SK-N-SH treated with all-trans-retinoic acid at 6 μM for 48 hours (cell line): Measurements from ENCODE around the gene TMED7.
A peak's percentile ranks its signal among the peaks of the same experiment; 100 is the strongest.

Experiments
- ATAC-seq: fragments of 200-7000 bp; cut with Tn5 transposase; 3 replicates; pipeline ENCODE4 v1.9.1; 2020; ENCODE audit warnings: mild to moderate bottlenecking, moderate library complexity
- ARNTL ChIP-seq: fragments of 450-650 bp; formaldehyde crosslinking; IDR thresholded peaks from 2 replicates; pipeline ENCODE4 v1.5.0; 2020; ENCODE audit warnings: low read depth, mild to moderate bottlenecking, moderate library complexity, borderline replicate concordance
- BACH2 ChIP-seq: fragments of 250-450 bp; sonication (Bioruptor Pico); IDR thresholded peaks from 2 replicates; pipeline ENCODE4 v1.9.0; 2021; ENCODE audit warnings: mild to moderate bottlenecking, borderline replicate concordance
- CSDC2 ChIP-seq: fragments of 250-450 bp; sonication (Bioruptor Pico); IDR thresholded peaks from 2 replicates; pipeline ENCODE4 v1.5.0; 2020; ENCODE audit warnings: mild to moderate bottlenecking, moderate library complexity
- CSRNP3 ChIP-seq: fragments of 250-450 bp; sonication (Bioruptor Pico); IDR thresholded peaks from 2 replicates; pipeline ENCODE4 v1.5.1; 2021; ENCODE audit warnings: mild to moderate bottlenecking, moderate library complexity
- GLIS3 ChIP-seq: fragments of 250-450 bp; sonication (Bioruptor Pico); IDR thresholded peaks from 2 replicates; pipeline ENCODE4 v1.5.0; 2020; ENCODE audit warnings: mild to moderate bottlenecking, moderate library complexity
- ISL1 ChIP-seq: fragments of 250-450 bp; sonication (Bioruptor Pico); IDR thresholded peaks from 2 replicates; pipeline ENCODE4 v2.1.2; 2022; ENCODE audit warnings: mild to moderate bottlenecking, moderate library complexity
- OSR1 ChIP-seq: fragments of 250-450 bp; sonication (Bioruptor Pico); IDR thresholded peaks from 2 replicates; pipeline ENCODE4 v1.8.0; 2022; ENCODE audit warnings: moderate library complexity, mild to moderate bottlenecking, inconsistent platforms
- POU6F1 ChIP-seq: fragments of 250-450 bp; sonication (Bioruptor Pico); IDR thresholded peaks from 2 replicates; pipeline ENCODE4 v1.8.0; 2021; ENCODE audit warnings: low read depth, mild to moderate bottlenecking, moderate library complexity, borderline replicate concordance
- PPARA ChIP-seq: fragments of 250-450 bp; sonication (Bioruptor Pico); IDR thresholded peaks from 2 replicates; pipeline ENCODE4 v1.5.0; 2020; ENCODE audit warnings: mild to moderate bottlenecking, borderline replicate concordance
- RARB ChIP-seq: fragments of 250-450 bp; sonication (Bioruptor Pico); IDR thresholded peaks from 2 replicates; pipeline ENCODE4 v1.8.0; 2021; ENCODE audit warnings: mild to moderate bottlenecking, moderate library complexity
- SNAI2 ChIP-seq: fragments of 250-450 bp; sonication (Bioruptor Pico); IDR thresholded peaks from 2 replicates; pipeline ENCODE4 v1.5.0; 2020; ENCODE audit warnings: mild to moderate bottlenecking, moderate library complexity
- TCF4 ChIP-seq: fragments of 250-450 bp; sonication (Bioruptor Pico); IDR thresholded peaks from 2 replicates; pipeline ENCODE4 v1.8.0; 2021; ENCODE audit warnings: mild to moderate bottlenecking, moderate library complexity, borderline replicate concordance
- ZFP3 ChIP-seq: fragments of 250-450 bp; sonication (Bioruptor Pico); IDR thresholded peaks from 2 replicates; pipeline ENCODE4 v1.5.0; 2020; ENCODE audit warnings: mild to moderate bottlenecking, moderate library complexity
- ZFP30 ChIP-seq: fragments of 450-650 bp; formaldehyde crosslinking; IDR thresholded peaks from 2 replicates; pipeline ENCODE4 v1.5.0; 2022; ENCODE audit warnings: mild to moderate bottlenecking, moderate library complexity
- ZNF565 ChIP-seq: fragments of 450-650 bp; formaldehyde crosslinking; conservative IDR thresholded peaks from 2 replicates; pipeline ENCODE4 v1.5.0; 2020; ENCODE audit warnings: low read depth, mild to moderate bottlenecking, moderate library complexity
- ZNF70 ChIP-seq: fragments of 450-650 bp; formaldehyde crosslinking; IDR thresholded peaks from 2 replicates; pipeline ENCODE4 v1.5.0; 2020; ENCODE audit warnings: mild to moderate bottlenecking, moderate library complexity
- ZNF8 ChIP-seq: fragments of 450-650 bp; formaldehyde crosslinking; IDR thresholded peaks from 2 replicates; pipeline ENCODE4 v1.5.0; 2020; ENCODE audit warnings: mild to moderate bottlenecking, moderate library complexity
- TF ChIP-seq, protein P1 (sequence below): fragments of 250-450 bp; sonication (Bioruptor Pico); IDR thresholded peaks from 2 replicates; pipeline ENCODE4 v1.8.0; 2020; ENCODE audit warnings: mild to moderate bottlenecking, moderate library complexity, borderline replicate concordance
- TF ChIP-seq, protein P2 (sequence below): fragments of 250-450 bp; sonication (Bioruptor Pico); IDR thresholded peaks from 2 replicates; pipeline ENCODE4 v1.5.0; 2020; ENCODE audit warnings: mild to moderate bottlenecking, moderate library complexity

The TMED7 gene

DNA sequence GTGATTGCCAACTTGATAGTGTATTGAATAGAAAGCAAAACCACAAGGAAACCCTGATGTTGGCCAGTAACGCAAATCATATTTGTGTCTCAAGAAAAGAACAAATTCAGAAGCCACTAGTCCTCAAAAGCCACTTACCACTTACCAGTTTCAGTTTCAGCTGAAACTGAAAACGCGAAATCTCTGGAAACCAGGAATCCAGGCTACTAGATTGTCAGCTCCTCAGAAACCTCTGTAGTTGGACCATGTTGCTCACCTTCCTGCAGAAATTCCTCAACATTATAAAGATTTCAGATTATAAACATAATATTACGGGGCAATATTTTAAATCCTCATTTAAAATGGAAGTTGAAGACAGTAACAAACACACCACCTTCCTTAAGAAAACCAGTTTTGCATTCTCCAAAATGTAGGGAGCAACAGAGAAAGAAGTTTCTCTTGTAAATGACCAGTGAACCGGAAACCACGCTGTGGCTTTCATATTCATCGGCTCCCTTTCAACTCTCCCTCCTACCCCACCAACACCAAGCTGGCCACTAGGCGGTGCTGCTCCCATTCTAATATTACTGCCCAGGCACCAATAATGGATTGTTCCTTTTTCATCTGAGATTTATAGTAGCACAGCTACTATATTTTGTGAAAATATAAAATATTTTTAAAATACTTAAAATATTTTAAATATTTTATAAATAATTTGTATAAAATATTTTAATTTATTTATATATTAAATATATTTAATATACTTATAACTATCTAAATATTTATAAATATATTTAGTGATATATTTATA is 8.7 kb upstream of the TMED7 start:
- TF ChIP-seq CSDC2 (CRISPR knock-in tag) (no peak), ARNTL (CRISPR knock-in tag) (no peak), ZNF8 (CRISPR knock-in tag) (no peak), RARB (no peak)
- ATAC-seq, result peak; percentile 100

- no peak for ATAC-seq
These were observed 4.1 kb upstream of the TMED7 start for GRCh38 chr5:115629903-115630302.

GRCh38 chr5:115627295-115627865 is 1.5 kb upstream of the TMED7 start:
- no peak for ATAC-seq
- TF ChIP-seq CSDC2 (CRISPR knock-in tag) (no peak), ZFP3 (CRISPR knock-in tag) (no peak)
- TF ChIP-seq, all 23 proteins: peak for 0

More at GRCh38 chr5:115629903-115630302, 4.1 kb upstream of the TMED7 start:
- TF ChIP-seq PPARA (CRISPR knock-in tag) (no peak), ARNTL (CRISPR knock-in tag) (no peak), ZNF70 (CRISPR knock-in tag) (no peak), OSR1 (CRISPR knock-in tag) (no peak), ZNF8 (CRISPR knock-in tag) (no peak), RARB (no peak)

DNA sequence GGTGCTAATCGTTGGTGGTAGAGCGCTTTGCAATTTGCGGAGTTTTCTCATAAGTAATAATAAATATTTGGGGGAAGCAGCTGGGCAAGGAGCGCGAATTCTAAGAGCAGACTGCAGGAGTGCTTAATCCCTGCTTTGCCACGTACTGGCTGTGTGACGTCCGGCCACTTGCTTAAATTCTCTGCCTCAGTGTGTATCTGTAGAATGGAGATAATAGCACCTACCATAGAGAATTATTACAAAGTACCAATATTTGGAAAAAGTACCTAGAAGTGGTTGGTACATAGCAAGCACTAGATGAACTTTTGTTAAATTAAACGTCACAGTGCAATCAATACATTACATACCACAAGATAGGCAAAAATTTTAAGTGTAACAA is 598 bp upstream of the TMED7 start:
- ATAC-seq, result peak; percentile 45
- TF ChIP-seq ISL1 (CRISPR knock-in tag) (no peak), ZFP3 (CRISPR knock-in tag) (0 out of 2 replicates have a peak, but pooled peaks have one; percentile 19)

DNA sequence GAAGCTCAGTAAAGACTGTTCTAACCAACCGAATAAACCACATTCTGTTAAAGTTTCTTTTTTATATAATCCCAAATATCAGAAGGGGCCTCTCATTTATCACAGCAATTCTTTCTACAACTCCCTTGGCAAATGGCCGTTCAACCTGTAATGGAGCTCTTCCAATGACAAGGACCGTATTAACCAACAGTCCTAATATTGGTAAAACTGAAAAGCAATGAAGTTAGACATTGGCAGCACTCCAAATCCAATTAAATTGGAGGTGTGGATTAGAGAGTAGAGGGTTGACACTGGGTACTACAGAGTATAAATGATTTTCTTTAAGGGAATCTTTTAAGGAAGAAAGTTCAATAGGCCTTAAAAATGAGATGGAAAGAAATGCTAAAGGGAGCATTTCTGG is 842 bp downstream of the TMED7 start:
- ATAC-seq, result no peak
- TF ChIP-seq ISL1 (CRISPR knock-in tag), result no peak
- no peak for TF ChIP-seq OSR1 (CRISPR knock-in tag)
- no peak for TF ChIP-seq GLIS3
- no peak for TF ChIP-seq TCF4
- no peak for TF ChIP-seq ZNF70 (CRISPR knock-in tag)
- no peak for TF ChIP-seq BACH2 (CRISPR knock-in tag)
- no peak for TF ChIP-seq SNAI2 (CRISPR knock-in tag)
- no peak for TF ChIP-seq ZFP30 (CRISPR knock-in tag)
- TF ChIP-seq, protein P1, sequence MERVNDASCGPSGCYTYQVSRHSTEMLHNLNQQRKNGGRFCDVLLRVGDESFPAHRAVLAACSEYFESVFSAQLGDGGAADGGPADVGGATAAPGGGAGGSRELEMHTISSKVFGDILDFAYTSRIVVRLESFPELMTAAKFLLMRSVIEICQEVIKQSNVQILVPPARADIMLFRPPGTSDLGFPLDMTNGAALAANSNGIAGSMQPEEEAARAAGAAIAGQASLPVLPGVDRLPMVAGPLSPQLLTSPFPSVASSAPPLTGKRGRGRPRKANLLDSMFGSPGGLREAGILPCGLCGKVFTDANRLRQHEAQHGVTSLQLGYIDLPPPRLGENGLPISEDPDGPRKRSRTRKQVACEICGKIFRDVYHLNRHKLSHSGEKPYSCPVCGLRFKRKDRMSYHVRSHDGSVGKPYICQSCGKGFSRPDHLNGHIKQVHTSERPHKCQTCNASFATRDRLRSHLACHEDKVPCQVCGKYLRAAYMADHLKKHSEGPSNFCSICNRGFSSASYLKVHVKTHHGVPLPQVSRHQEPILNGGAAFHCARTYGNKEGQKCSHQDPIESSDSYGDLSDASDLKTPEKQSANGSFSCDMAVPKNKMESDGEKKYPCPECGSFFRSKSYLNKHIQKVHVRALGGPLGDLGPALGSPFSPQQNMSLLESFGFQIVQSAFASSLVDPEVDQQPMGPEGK (CRISPR knock-in tag), result no peak
- no peak for TF ChIP-seq POU6F1 (CRISPR knock-in tag)
- TF ChIP-seq, protein P2, sequence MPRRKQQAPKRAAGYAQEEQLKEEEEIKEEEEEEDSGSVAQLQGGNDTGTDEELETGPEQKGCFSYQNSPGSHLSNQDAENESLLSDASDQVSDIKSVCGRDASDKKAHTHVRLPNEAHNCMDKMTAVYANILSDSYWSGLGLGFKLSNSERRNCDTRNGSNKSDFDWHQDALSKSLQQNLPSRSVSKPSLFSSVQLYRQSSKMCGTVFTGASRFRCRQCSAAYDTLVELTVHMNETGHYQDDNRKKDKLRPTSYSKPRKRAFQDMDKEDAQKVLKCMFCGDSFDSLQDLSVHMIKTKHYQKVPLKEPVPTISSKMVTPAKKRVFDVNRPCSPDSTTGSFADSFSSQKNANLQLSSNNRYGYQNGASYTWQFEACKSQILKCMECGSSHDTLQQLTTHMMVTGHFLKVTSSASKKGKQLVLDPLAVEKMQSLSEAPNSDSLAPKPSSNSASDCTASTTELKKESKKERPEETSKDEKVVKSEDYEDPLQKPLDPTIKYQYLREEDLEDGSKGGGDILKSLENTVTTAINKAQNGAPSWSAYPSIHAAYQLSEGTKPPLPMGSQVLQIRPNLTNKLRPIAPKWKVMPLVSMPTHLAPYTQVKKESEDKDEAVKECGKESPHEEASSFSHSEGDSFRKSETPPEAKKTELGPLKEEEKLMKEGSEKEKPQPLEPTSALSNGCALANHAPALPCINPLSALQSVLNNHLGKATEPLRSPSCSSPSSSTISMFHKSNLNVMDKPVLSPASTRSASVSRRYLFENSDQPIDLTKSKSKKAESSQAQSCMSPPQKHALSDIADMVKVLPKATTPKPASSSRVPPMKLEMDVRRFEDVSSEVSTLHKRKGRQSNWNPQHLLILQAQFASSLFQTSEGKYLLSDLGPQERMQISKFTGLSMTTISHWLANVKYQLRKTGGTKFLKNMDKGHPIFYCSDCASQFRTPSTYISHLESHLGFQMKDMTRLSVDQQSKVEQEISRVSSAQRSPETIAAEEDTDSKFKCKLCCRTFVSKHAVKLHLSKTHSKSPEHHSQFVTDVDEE (CRISPR knock-in tag), result no peak
- TF ChIP-seq CSRNP3 (CRISPR knock-in tag), result no peak
- no peak for TF ChIP-seq ZNF565
- TF ChIP-seq PPARA (CRISPR knock-in tag), result no peak
